DOHH2 (cell line): ENCODE measurements around the gene PLCB3.

Experiments
- H3F3A ChIP-seq: fragments of 200-600 bp; sonication (generic), shearing (Covaris generic); 2 replicates; pipeline ENCODE4 v1.6.0; 2016; ENCODE audit warnings: antibody characterized with exemption, mild to moderate bottlenecking; ENCODE audit not compliant: control insufficient read depth, insufficient read depth
- H3K27ac ChIP-seq: fragments of 200-600 bp; sonication (generic); 2 replicates; pipeline ENCODE4 v1.5.1; 2014; ENCODE audit warnings: low read depth, mild to moderate bottlenecking, low read length, moderate library complexity
- H3K27me3 ChIP-seq: fragments of 200-600 bp; sonication (generic); 2 replicates; pipeline ENCODE4 v1.6.1; 2014; ENCODE audit warnings: mild to moderate bottlenecking, low read length, mixed read lengths; ENCODE audit not compliant: control insufficient read depth
- H3K36me3 ChIP-seq: fragments of 200-600 bp; sonication (generic); 2 replicates; pipeline ENCODE4 v1.6.1; 2014; ENCODE audit warnings: mild to moderate bottlenecking, low read length, moderate library complexity, mixed read lengths; ENCODE audit not compliant: control insufficient read depth
- H3K4me1 ChIP-seq: fragments of 200-600 bp; sonication (generic); 2 replicates; pipeline ENCODE4 v1.6.1; 2014; ENCODE audit warnings: mild to moderate bottlenecking, low read length, mixed read lengths; ENCODE audit not compliant: control insufficient read depth
- H3K4me2 ChIP-seq: fragments of 200-600 bp; sonication (generic); 2 replicates; pipeline ENCODE4 v1.6.0; 2014; ENCODE audit warnings: mild to moderate bottlenecking, low read length, moderate library complexity
- H3K4me3 ChIP-seq: fragments of 200-600 bp; sonication (generic); 2 replicates; pipeline ENCODE4 v1.5.1; 2014; ENCODE audit warnings: mild to moderate bottlenecking, low read length, mixed read lengths
- H3K79me2 ChIP-seq: fragments of 200-600 bp; sonication (generic); 2 replicates; pipeline ENCODE4 v1.6.1; 2014; ENCODE audit warnings: mild to moderate bottlenecking, low read length, mixed read lengths; ENCODE audit not compliant: control insufficient read depth
- H3K9me2 ChIP-seq: fragments of 200-600 bp; sonication (generic); replicated peaks from 2 replicates; pipeline ENCODE4 v1.6.1; 2014; ENCODE audit warnings: mild to moderate bottlenecking, low read length, mixed read lengths; ENCODE audit not compliant: control insufficient read depth
- H3K9me3 ChIP-seq: fragments of 200-600 bp; sonication (generic); 2 replicates; pipeline ENCODE4 v1.6.1; 2014; ENCODE audit warnings: antibody characterized with exemption, low read length, mixed read lengths; ENCODE audit not compliant: control insufficient read depth, insufficient read depth
- H4K20me1 ChIP-seq: fragments of 200-600 bp; sonication (generic); 2 replicates; pipeline ENCODE4 v1.6.0; 2014; ENCODE audit warnings: low read depth, mild to moderate bottlenecking, antibody characterized with exemption, low read length, moderate library complexity; ENCODE audit not compliant: control insufficient read depth, insufficient read depth
- EZH2phosphoT487 ChIP-seq: fragments of 200-600 bp; sonication (generic); IDR thresholded peaks from 2 replicates; pipeline ENCODE4 v1.6.1; 2017; ENCODE audit warnings: borderline replicate concordance, mild to moderate bottlenecking, antibody characterized with exemption, low read length, moderate library complexity, mixed read lengths
- TF ChIP-seq, protein P1 (sequence below): fragments of 200-600 bp; sonication (generic); IDR thresholded peaks from one replicate; pipeline ENCODE4 v1.5.1; 2014; ENCODE audit warnings: antibody characterized with exemption, mild to moderate bottlenecking, low read depth, low read length; ENCODE audit not compliant: poor library complexity, severe bottlenecking

The PLCB3 gene

DNA sequence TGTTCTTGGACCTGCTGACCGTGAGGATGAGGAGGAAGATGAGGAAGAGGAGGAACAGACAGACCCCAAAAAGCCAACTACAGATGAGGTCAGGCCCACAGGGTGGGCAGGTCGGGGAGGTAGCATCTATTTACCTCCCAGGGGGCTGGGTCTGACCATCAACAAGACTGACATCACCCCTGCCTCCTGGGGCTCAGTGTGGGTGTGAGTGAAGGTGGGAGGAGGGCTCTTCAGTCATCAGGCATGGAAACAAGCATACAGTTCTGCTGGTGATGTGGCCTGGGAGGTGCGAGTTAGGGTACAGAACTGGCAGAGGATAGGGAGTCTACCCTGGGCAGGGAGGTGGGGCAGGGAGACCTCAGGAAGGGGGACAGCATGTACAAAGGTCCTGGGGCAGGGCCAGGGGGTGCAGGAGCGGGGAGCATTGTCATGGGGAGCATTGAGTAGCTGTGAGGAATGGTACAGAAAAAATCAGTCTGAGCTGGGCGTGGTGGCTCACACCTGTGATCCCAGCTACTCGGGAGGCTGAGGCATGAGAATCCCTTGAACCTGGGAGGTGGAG, 8.9 kb downstream of the PLCB3 start:
- no peak overlapping the region for H3K27ac ChIP-seq
- H3K27me3 ChIP-seq = no peaks in the 10 kb centered on the region
- H3K9me3 ChIP-seq = no peaks in the 10 kb centered on the region
- no peaks in the 10 kb centered on the region for H3K9me2 ChIP-seq
- no peak overlapping the region for H3K4me3 ChIP-seq
- no peaks in the 10 kb centered on the region for H4K20me1 ChIP-seq
- H3K36me3 ChIP-seq = peaks cover 46% of the 10 kb centered on the region
- TF ChIP-seq, protein P1, sequence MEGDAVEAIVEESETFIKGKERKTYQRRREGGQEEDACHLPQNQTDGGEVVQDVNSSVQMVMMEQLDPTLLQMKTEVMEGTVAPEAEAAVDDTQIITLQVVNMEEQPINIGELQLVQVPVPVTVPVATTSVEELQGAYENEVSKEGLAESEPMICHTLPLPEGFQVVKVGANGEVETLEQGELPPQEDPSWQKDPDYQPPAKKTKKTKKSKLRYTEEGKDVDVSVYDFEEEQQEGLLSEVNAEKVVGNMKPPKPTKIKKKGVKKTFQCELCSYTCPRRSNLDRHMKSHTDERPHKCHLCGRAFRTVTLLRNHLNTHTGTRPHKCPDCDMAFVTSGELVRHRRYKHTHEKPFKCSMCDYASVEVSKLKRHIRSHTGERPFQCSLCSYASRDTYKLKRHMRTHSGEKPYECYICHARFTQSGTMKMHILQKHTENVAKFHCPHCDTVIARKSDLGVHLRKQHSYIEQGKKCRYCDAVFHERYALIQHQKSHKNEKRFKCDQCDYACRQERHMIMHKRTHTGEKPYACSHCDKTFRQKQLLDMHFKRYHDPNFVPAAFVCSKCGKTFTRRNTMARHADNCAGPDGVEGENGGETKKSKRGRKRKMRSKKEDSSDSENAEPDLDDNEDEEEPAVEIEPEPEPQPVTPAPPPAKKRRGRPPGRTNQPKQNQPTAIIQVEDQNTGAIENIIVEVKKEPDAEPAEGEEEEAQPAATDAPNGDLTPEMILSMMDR = no peak
- TF ChIP-seq EZH2phosphoT487 = no peak
- no peaks in the 10 kb centered on the region for H3K4me1 ChIP-seq
- no peak overlapping the region for H3K4me2 ChIP-seq
- no peaks in the 10 kb centered on the region for H3K79me2 ChIP-seq
- no peaks in the 10 kb centered on the region for H3F3A ChIP-seq

DNA sequence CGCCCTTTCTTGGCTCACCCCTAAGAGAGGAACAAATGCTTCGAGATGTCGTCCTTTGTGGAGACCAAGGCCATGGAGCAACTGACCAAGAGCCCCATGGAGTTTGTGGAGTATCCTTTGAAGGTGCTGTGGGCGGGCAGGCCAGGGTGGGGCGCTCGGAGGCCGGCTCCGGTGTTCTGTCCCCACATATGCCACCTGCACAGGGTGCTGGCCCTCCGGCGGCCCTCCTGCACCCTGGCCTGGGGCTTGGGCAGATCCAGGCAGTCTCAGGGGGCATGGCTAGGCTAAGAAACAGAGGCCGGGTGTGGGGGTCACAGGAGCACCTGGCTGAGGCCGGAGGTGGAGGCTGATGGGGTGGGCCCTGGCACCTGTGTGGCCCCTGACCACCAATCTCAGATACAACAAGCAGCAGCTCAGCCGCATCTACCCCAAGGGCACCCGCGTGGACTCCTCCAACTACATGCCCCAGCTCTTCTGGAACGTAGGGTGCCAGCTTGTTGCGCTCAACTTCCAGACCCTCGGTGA, 10.3 kb downstream of the PLCB3 start:
- H3K4me3 ChIP-seq = no peak overlapping the region
- TF ChIP-seq, protein P1 = no peak
- no peak for TF ChIP-seq EZH2phosphoT487
- no peak overlapping the region for H3K4me2 ChIP-seq
- no peak overlapping the region for H3K27ac ChIP-seq
- H4K20me1 ChIP-seq = no peaks in the 10 kb centered on the region
- H3F3A ChIP-seq = no peaks in the 10 kb centered on the region
- no peaks in the 10 kb centered on the region for H3K4me1 ChIP-seq
- H3K9me2 ChIP-seq = no peaks in the 10 kb centered on the region
- H3K36me3 ChIP-seq = peaks cover 40% of the 10 kb centered on the region
- no peaks in the 10 kb centered on the region for H3K9me3 ChIP-seq
- no peaks in the 10 kb centered on the region for H3K27me3 ChIP-seq
- H3K79me2 ChIP-seq = no peaks in the 10 kb centered on the region

DNA sequence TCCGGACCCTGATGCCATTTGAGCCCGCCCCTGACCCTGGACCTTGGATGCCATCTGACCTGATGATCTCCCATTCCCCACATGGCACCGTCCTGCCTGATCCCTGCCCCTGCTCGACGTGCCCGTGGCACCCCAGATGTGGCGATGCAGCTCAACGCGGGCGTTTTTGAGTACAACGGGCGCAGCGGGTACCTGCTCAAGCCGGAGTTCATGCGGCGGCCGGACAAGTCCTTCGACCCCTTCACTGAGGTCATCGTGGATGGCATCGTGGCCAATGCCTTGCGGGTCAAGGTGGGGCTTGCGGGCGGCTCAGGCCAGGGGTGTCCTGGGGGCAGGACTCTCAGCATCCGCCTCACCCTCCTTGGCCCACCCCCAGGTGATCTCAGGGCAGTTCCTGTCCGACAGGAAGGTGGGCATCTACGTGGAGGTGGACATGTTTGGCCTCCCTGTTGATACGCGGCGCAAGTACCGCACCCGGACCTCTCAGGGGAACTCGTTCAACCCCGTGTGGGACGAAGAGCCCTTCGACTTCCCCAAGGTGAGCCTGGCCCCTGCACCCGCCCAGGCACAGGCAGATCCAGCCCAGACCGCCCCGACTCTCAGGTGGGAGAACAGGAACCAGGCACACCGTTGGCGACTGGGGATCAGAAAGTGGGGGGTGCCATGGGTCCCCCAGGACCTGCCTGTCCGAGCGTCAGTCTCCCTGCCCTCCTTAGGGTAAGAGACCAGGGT, 11.1 kb downstream of the PLCB3 start:
- H3K27me3 ChIP-seq = no peaks in the 10 kb centered on the region
- TF ChIP-seq, protein P1 = no peak
- no peak for TF ChIP-seq EZH2phosphoT487
- H3K36me3 ChIP-seq = peaks cover 39% of the 10 kb centered on the region
- no peak overlapping the region for H3K27ac ChIP-seq
- H3K9me3 ChIP-seq = no peaks in the 10 kb centered on the region
- H4K20me1 ChIP-seq = no peaks in the 10 kb centered on the region
- H3K79me2 ChIP-seq = no peaks in the 10 kb centered on the region
- no peaks in the 10 kb centered on the region for H3K4me1 ChIP-seq
- H3F3A ChIP-seq = no peaks in the 10 kb centered on the region
- H3K9me2 ChIP-seq = no peaks in the 10 kb centered on the region
- H3K4me2 ChIP-seq = no peak overlapping the region
- H3K4me3 ChIP-seq = no peak overlapping the region
